MM.1S (cell line): ENCODE data around the gene CD38.

Experiments
- DNase-seq: peaks from one replicate; pipeline ENCODE4 v3.0.0-alpha.2; 2015
- H2AFZ ChIP-seq: fragments of 300-600 bp; sonication (generic); 2 replicates; pipeline ENCODE4 v1.6.0; 2016; ENCODE audit warnings: antibody characterized with exemption, low read length
- H3F3A ChIP-seq: fragments of 300-600 bp; sonication (generic); 2 replicates; pipeline ENCODE4 v1.6.1; 2016; ENCODE audit warnings: mild to moderate bottlenecking, antibody characterized with exemption, low read length, moderate library complexity, mixed read lengths; ENCODE audit not compliant: insufficient read depth
- H3K27ac ChIP-seq: fragments of 300-600 bp; sonication (generic); 2 replicates; pipeline ENCODE4 v1.5.1; 2016; ENCODE audit warnings: mild to moderate bottlenecking, low read length
- H3K27me3 ChIP-seq: fragments of 300-600 bp; sonication (generic); replicated peaks from 2 replicates; pipeline ENCODE4 v1.6.0; 2016; ENCODE audit warnings: low read length; ENCODE audit not compliant: insufficient read depth
- H3K36me3 ChIP-seq: fragments of 300-600 bp; sonication (generic); replicated peaks from 2 replicates; pipeline ENCODE4 v1.6.1; 2016; ENCODE audit warnings: mild to moderate bottlenecking, low read length, mixed read lengths; ENCODE audit not compliant: insufficient read depth
- H3K4me1 ChIP-seq: fragments of 300-600 bp; sonication (generic); 2 replicates; pipeline ENCODE4 v1.6.1; 2016; ENCODE audit warnings: low read length, mixed read lengths
- H3K4me2 ChIP-seq: fragments of 300-600 bp; sonication (generic); 2 replicates; pipeline ENCODE4 v1.6.0; 2016; ENCODE audit warnings: low read depth, low read length
- H3K4me3 ChIP-seq: fragments of 300-600 bp; sonication (generic); 2 replicates; pipeline ENCODE4 v1.5.1; 2016; ENCODE audit warnings: low read length, mixed read lengths
- H3K79me2 ChIP-seq: fragments of 300-600 bp; sonication (generic); 2 replicates; pipeline ENCODE4 v1.6.1; 2016; ENCODE audit warnings: mixed run types, low read length, mixed read lengths
- H3K9ac ChIP-seq: fragments of 300-600 bp; sonication (generic); 2 replicates; pipeline ENCODE4 v1.6.1; 2016; ENCODE audit warnings: low read length, mixed read lengths
- H3K9me2 ChIP-seq: fragments of 300-600 bp; sonication (generic); replicated peaks from 2 replicates; pipeline ENCODE4 v1.6.1; 2016; ENCODE audit warnings: mild to moderate bottlenecking, low read length, mixed read lengths; ENCODE audit not compliant: insufficient read depth
- H3K9me3 ChIP-seq: fragments of 300-600 bp; sonication (generic); replicated peaks from 2 replicates; pipeline ENCODE4 v1.6.1; 2016; ENCODE audit warnings: mild to moderate bottlenecking, low read length, mixed read lengths; ENCODE audit not compliant: insufficient read depth
- H4K20me1 ChIP-seq: fragments of 300-600 bp; sonication (generic); 2 replicates; pipeline ENCODE4 v1.6.1; 2016; ENCODE audit warnings: mild to moderate bottlenecking, low read length, moderate library complexity, mixed read lengths; ENCODE audit not compliant: insufficient read depth
- EZH2 ChIP-seq: fragments of 300-600 bp; sonication (generic); optimal IDR thresholded peaks from 2 replicates; pipeline ENCODE3; 2017; ENCODE audit warnings: low read depth, mild to moderate bottlenecking, antibody characterized with exemption, low read length, mixed read lengths
- EZH2phosphoT487 ChIP-seq: fragments of 300-600 bp; sonication (generic); IDR thresholded peaks from 2 replicates; pipeline ENCODE4 v1.6.1; 2018; ENCODE audit warnings: antibody characterized with exemption, low read length
- TF ChIP-seq, protein P1 (sequence below): fragments of 300-600 bp; sonication (generic); IDR thresholded peaks from 2 replicates; pipeline ENCODE4 v1.5.1; 2016; ENCODE audit warnings: antibody characterized with exemption, low read length, mixed read lengths

The CD38 gene

DNA sequence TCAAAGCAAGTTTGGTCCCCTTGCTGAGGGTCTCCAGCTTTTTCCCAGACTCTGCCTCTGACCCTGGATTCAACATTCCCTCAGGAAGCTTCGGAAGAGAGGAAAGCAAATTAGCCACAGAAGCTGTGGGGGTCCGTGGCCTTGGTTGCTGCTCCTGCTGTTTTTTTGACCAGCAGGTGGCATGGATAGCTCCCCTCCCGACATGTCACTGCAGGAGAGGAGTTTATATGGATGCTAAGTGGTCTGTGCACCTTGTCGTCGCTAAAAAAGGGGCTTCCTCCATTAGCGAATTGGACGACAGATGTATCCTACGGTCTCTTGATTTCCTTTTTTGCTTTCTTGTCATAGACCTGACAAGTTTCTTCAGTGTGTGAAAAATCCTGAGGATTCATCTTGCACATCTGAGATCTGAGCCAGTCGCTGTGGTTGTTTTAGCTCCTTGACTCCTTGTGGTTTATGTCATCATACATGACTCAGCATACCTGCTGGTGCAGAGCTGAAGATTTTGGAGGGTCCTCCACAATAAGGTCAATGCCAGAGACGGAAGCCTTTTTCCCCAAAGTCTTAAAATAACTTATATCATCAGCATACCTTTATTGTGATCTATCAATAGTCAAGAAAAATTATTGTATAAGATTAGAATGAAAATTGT is 70.2 kb downstream of the CD38 start:
- H3K9ac ChIP-seq: no peak overlapping the region
- no peaks in the 10 kb centered on the region for H3K4me1 ChIP-seq
- no peaks in the 10 kb centered on the region for H3K9me3 ChIP-seq
- no peak overlapping the region for H2AFZ ChIP-seq
- H3K4me2 ChIP-seq: no peak overlapping the region
- H3K9me2 ChIP-seq: no peaks in the 10 kb centered on the region
- no peaks in the 10 kb centered on the region for H4K20me1 ChIP-seq
- H3K27me3 ChIP-seq: no peaks in the 10 kb centered on the region
- DNase-seq: no peak
- TF ChIP-seq EZH2phosphoT487: no peak
- TF ChIP-seq, protein P1, sequence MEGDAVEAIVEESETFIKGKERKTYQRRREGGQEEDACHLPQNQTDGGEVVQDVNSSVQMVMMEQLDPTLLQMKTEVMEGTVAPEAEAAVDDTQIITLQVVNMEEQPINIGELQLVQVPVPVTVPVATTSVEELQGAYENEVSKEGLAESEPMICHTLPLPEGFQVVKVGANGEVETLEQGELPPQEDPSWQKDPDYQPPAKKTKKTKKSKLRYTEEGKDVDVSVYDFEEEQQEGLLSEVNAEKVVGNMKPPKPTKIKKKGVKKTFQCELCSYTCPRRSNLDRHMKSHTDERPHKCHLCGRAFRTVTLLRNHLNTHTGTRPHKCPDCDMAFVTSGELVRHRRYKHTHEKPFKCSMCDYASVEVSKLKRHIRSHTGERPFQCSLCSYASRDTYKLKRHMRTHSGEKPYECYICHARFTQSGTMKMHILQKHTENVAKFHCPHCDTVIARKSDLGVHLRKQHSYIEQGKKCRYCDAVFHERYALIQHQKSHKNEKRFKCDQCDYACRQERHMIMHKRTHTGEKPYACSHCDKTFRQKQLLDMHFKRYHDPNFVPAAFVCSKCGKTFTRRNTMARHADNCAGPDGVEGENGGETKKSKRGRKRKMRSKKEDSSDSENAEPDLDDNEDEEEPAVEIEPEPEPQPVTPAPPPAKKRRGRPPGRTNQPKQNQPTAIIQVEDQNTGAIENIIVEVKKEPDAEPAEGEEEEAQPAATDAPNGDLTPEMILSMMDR: no peak
- no peak for TF ChIP-seq EZH2
- H3F3A ChIP-seq: no peaks in the 10 kb centered on the region
- H3K36me3 ChIP-seq: no peaks in the 10 kb centered on the region
- H3K27ac ChIP-seq: no peak overlapping the region
- H3K4me3 ChIP-seq: no peak overlapping the region
- no peaks in the 10 kb centered on the region for H3K79me2 ChIP-seq

DNA sequence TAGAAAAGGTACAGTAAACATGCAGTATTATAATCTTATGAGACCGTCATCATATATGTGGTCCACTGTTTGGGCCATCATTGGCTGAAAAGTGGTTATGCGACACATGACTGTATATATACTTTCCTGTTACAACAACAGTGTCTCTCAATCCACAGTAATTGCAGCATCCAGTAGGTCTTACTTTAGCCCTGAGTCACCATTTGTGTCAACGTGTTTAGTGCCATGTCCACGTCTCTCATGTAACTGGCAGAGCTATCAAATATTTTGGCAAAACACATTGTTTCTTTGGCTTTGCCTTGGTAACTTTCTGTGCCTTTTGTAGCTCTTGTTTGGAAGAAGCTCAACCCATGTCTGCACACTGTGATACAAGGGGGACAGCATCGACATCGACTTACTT is 73.8 kb downstream of the CD38 start:
- DNase-seq: no peak
- no peaks in the 10 kb centered on the region for H3K9me2 ChIP-seq
- no peaks in the 10 kb centered on the region for H3K27me3 ChIP-seq
- H2AFZ ChIP-seq: no peak overlapping the region
- no peak overlapping the region for H3K27ac ChIP-seq
- H3K36me3 ChIP-seq: no peaks in the 10 kb centered on the region
- H3F3A ChIP-seq: no peaks in the 10 kb centered on the region
- no peaks in the 10 kb centered on the region for H4K20me1 ChIP-seq
- H3K4me3 ChIP-seq: no peak overlapping the region
- no peaks in the 10 kb centered on the region for H3K9me3 ChIP-seq
- H3K9ac ChIP-seq: no peak overlapping the region
- no peaks in the 10 kb centered on the region for H3K79me2 ChIP-seq
- H3K4me1 ChIP-seq: no peaks in the 10 kb centered on the region
- no peak overlapping the region for H3K4me2 ChIP-seq
- TF ChIP-seq EZH2phosphoT487: no peak
- TF ChIP-seq, protein P1: no peak
- TF ChIP-seq EZH2: no peak

DNA sequence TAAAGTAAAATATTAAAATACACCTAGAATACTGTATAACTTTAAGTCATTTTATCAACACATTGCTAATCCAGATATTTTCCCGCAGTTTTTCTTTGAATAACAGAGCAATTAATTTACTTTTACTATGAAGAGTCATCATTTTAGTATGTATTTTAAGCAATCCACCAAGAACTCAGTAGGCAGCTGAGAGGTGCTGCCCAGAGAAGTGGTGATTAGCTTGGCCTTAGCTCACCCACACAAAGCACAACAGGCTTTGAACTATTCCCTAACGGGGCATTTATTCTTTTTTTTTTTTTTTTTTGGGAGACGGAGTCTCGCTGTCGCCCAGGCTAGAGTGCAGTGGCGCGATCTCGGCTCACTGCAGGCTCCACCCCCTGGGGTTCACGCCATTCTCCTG is 74.4 kb downstream of the CD38 start:
- DNase-seq: no peak
- no peaks in the 10 kb centered on the region for H3K4me1 ChIP-seq
- no peaks in the 10 kb centered on the region for H3F3A ChIP-seq
- H3K36me3 ChIP-seq: no peaks in the 10 kb centered on the region
- H3K9me2 ChIP-seq: no peaks in the 10 kb centered on the region
- H3K4me3 ChIP-seq: no peak overlapping the region
- no peak overlapping the region for H3K9ac ChIP-seq
- no peaks in the 10 kb centered on the region for H4K20me1 ChIP-seq
- no peak overlapping the region for H3K4me2 ChIP-seq
- TF ChIP-seq EZH2 (no peak), EZH2phosphoT487 (no peak)
- TF ChIP-seq, protein P1: no peak
- H3K9me3 ChIP-seq: no peaks in the 10 kb centered on the region
- no peaks in the 10 kb centered on the region for H3K27me3 ChIP-seq
- H3K79me2 ChIP-seq: no peaks in the 10 kb centered on the region
- H2AFZ ChIP-seq: no peak overlapping the region
- no peak overlapping the region for H3K27ac ChIP-seq
